ENCODE data around the gene CATSPER1. TPM values are rescaled to one million over a fixed set of nuclear protein-coding genes. Genes with fewer than 3 reads are reported as not detected.

The CATSPER1 gene
- total RNA-seq, 4 donors from 2014 or later: 0.87 TPM; not detected in 3

- DNase-seq (ENCODE audit: low spot score in 2 of 2): no peak
- H3K27me3 ChIP-seq: no peaks in the 10 kb centered on the region
- WGBS, 2 donors: 88 to 90% methylated on average over 8 of the region's 8 CpGs
- peaks cover 6 to 82% (median 29%) of the 10 kb centered on the region in 3 donors for H3K36me3 ChIP-seq
- H3K4me3 ChIP-seq: no peak overlapping the region
- peaks cover 0 to 5% (median 0%) of the 10 kb centered on the region in 4 donors for H3K4me1 ChIP-seq
- H3K27ac ChIP-seq: no peak overlapping the region
- H3K9me3 ChIP-seq: no peaks in the 10 kb centered on the region
- TF ChIP-seq EP300 (IDR thresholded peaks at IDR 0.05): no peak
- no peak for TF ChIP-seq CTCF (IDR thresholded peaks at IDR 0.05)
Observed at GRCh38 chr11:65972116-65972515, 54.2 kb downstream of the CATSPER1 start.

GRCh38 chr11:65968600-65969482 is 57.4 kb downstream of the CATSPER1 start:
- no peak overlapping the region for H3K27ac ChIP-seq
- H3K27me3 ChIP-seq: no peaks in the 10 kb centered on the region
- no peaks in the 10 kb centered on the region for H3K9me3 ChIP-seq
- TF ChIP-seq POLR2A (IDR thresholded peaks at IDR 0.05) (no peak), CTCF (IDR thresholded peaks at IDR 0.05) (no peak), EP300 (IDR thresholded peaks at IDR 0.05) (no peak)
- DNase-seq (ENCODE audit: low spot score in 2 of 2): no peak
- no peak overlapping the region for H3K4me3 ChIP-seq
- H3K4me1 ChIP-seq: peaks cover 0 to 16% (median 2%) of the 10 kb centered on the region in 4 donors
- 81 to 84% methylated on average over 15 of the region's 15 CpGs for WGBS, 2 donors
- H3K36me3 ChIP-seq: peaks cover 6 to 90% (median 40%) of the 10 kb centered on the region in 3 donors

- 90 to 93% methylated on average over 29 to 30 of the region's 30 CpGs for WGBS, 2 donors
- peaks cover 3 to 80% (median 40%) of the 10 kb centered on the region in 3 donors for H3K36me3 ChIP-seq
- no peak for DNase-seq (ENCODE audit: low spot score in 2 of 2)
Observed at GRCh38 chr11:65967329-65967934, 58.8 kb downstream of the CATSPER1 start.

More at GRCh38 chr11:65967329-65967934, 58.8 kb downstream of the CATSPER1 start:
- Histone ChIP-seq H3K4me3 (no peak overlapping the region), H3K9me3 (no peaks in the 10 kb centered on the region), H3K27ac (no peak overlapping the region), H3K4me1 (peaks cover 0 to 30% (median 16%) of the 10 kb centered on the region in 4 donors), H3K27me3 (no peaks in the 10 kb centered on the region)
- TF ChIP-seq POLR2A (IDR thresholded peaks at IDR 0.05) (no peak), CTCF (IDR thresholded peaks at IDR 0.05) (no peak), EP300 (IDR thresholded peaks at IDR 0.05) (no peak)

Other genes with a start within 250 kb of the CATSPER1 start
- gene AP5B1, start 245.5 kb downstream of the CATSPER1 start, total RNA-seq: 10 to 100 TPM; 12.7 to 27.5 (median 18.8) TPM
- gene OVOL1, start 239.4 kb downstream of the CATSPER1 start, total RNA-seq: not detected
- gene SNX32, start 192.5 kb downstream of the CATSPER1 start, total RNA-seq: 1 to 10 TPM in 2 of 4 donors, under 1 TPM in 1, not detected in 1; 0.78 to 2.5 (median 1.5) TPM
- 100 to 1,000 TPM; 461 to 881 (median 580) TPM for gene CFL1, start 168.3 kb downstream of the CATSPER1 start, total RNA-seq
- 10 to 100 TPM; 54.0 to 83.1 (median 68.3) TPM for gene MUS81, start 166.0 kb downstream of the CATSPER1 start, total RNA-seq
- gene EFEMP2, start 153.7 kb downstream of the CATSPER1 start, total RNA-seq: 10 to 100 TPM; 59.2 to 92.7 (median 82.0) TPM
- 1 to 10 TPM in 2 of 4 donors, not detected in 2; 1.5 to 3.1 TPM for gene CTSW, start 146.6 kb downstream of the CATSPER1 start, total RNA-seq
- gene FIBP, start 138.0 kb downstream of the CATSPER1 start, total RNA-seq: 10 to 100 TPM; 53.6 to 73.2 (median 63.7) TPM
- 100 to 1,000 TPM in 2 of 4 donors, 10 to 100 TPM in 2; 73.0 to 108 (median 89.4) TPM for gene CCDC85B, start 135.8 kb downstream of the CATSPER1 start, total RNA-seq
- 1 to 10 TPM in 3 of 4 donors, not detected in 1; 1.3 to 3.3 (median 1.4) TPM for gene FOSL1, start 126.1 kb downstream of the CATSPER1 start, total RNA-seq
- gene C11orf68, start 107.4 kb downstream of the CATSPER1 start, total RNA-seq: 10 to 100 TPM; 14.7 to 30.4 (median 21.7) TPM
- 100 to 1,000 TPM in 2 of 4 donors, 10 to 100 TPM in 2; 64.5 to 134 (median 93.3) TPM for gene DRAP1, start 107.1 kb downstream of the CATSPER1 start, total RNA-seq
- not detected for gene TSGA10IP, start 81.0 kb downstream of the CATSPER1 start, total RNA-seq
- 10 to 100 TPM; 49.6 to 73.7 (median 62.3) TPM for gene SART1, start 64.7 kb downstream of the CATSPER1 start, total RNA-seq
- gene EIF1AD, start 24.3 kb downstream of the CATSPER1 start, total RNA-seq: 10 to 100 TPM; 27.0 to 40.6 (median 29.5) TPM
- gene BANF1, start 24.0 kb downstream of the CATSPER1 start, total RNA-seq: 10 to 100 TPM; 23.9 to 68.9 (median 51.0) TPM
- gene CST6, start 14.5 kb downstream of the CATSPER1 start, total RNA-seq: 1 to 10 TPM in 1 of 4 donors, not detected in 3; 1.2 TPM
- not detected for gene GAL3ST3, start 22.7 kb upstream of the CATSPER1 start, total RNA-seq
- gene SF3B2, start 25.9 kb upstream of the CATSPER1 start, total RNA-seq: 100 to 1,000 TPM; 148 to 216 (median 156) TPM
- 10 to 100 TPM; 32.0 to 62.7 (median 51.8) TPM for gene PACS1, start 43.8 kb upstream of the CATSPER1 start, total RNA-seq
- gene KLC2, start 231.2 kb upstream of the CATSPER1 start, total RNA-seq: 10 to 100 TPM; 14.9 to 32.7 (median 23.9) TPM
- gene RAB1B, start 242.2 kb upstream of the CATSPER1 start, total RNA-seq: 100 to 1,000 TPM in 2 of 4 donors, 10 to 100 TPM in 2; 76.3 to 144 (median 96.8) TPM